Breast epithelium (tissue), 4 donors: Measurements from ENCODE around the gene CAMK2D. TPM values are rescaled to one million over a fixed set of nuclear protein-coding genes. Genes with fewer than 3 reads are reported as not detected.

Experiments used
- DNase-seq, 2 donors: peaks; one replicate each; pipeline ENCODE4 v3.0.0-alpha.2; 2019; ENCODE audit warnings: low spot score in 2 of 2
- H3K27ac ChIP-seq, 2 donors: fragments of 200-600 bp; sonication (generic) in 1 of 2; one replicate each; pipeline ENCODE4 v1.5.1; 2016 to 2019; ENCODE audit warnings: mild to moderate bottlenecking in 1 of 2
- H3K27me3 ChIP-seq, 2 donors: fragments of 200-600 bp; sonication (generic) in 1 of 2; one replicate each; pipeline versions ENCODE4 v1.5.1 to v1.6.0; 2017 to 2019; ENCODE audit warnings: control low read depth in 1 of 2, mild to moderate bottlenecking in 1 of 2
- H3K36me3 ChIP-seq: fragments of 200-600 bp; one replicate; pipeline ENCODE4 v1.5.1; 2019
- H3K4me1 ChIP-seq, 2 donors: fragments of 200-600 bp; sonication (generic); one replicate each; pipeline ENCODE4 v1.5.1; 2016 to 2019; ENCODE audit warnings: control low read depth in 1 of 2
- H3K4me3 ChIP-seq, 3 donors: fragments of 200-600 bp; sonication (generic); 1 replicate in 2 of 3; 2 replicates in 1 of 3; pipeline ENCODE4 v1.5.1; 2016 to 2019; ENCODE audit warnings: mild to moderate bottlenecking in 3 of 3, moderate library complexity in 2 of 3
- H3K9me3 ChIP-seq, 2 donors: fragments of 200-600 bp; sonication (generic) in 1 of 2; one replicate each; pipeline ENCODE4 v1.5.1; 2016 to 2019; ENCODE audit warnings: control low read depth in 1 of 2
- POLR2A ChIP-seq: fragments of 450-650 bp; IDR thresholded peaks from one replicate; pipeline ENCODE4 v1.6.1; 2016; ENCODE audit warnings: antibody characterized with exemption, mild to moderate bottlenecking, moderate library complexity
- POLR2AphosphoS5 ChIP-seq, 3 donors: sonication (generic); formaldehyde crosslinking; IDR thresholded peaks; one replicate each; pipeline ENCODE4 v1.6.1; 2017; ENCODE audit warnings: antibody characterized with exemption in 3 of 3
- intact Hi-C: fragments of 100-400 bp; cut with DNase I; formaldehyde crosslinking; loops from one replicate; pipeline ENCODE4 v1.15.1; 2023; ENCODE audit warnings: low total_unique reads
- total RNA-seq, 3 donors: library from RNA; depleted of rRNA; stranded (reverse); fragments of >200 nt; gene quantifications; one replicate each; pipeline ENCODE4 v1.1.0, GENCODE V29; 2016
- TF ChIP-seq, protein P1 (sequence below), 3 donors: fragments of 450-650 bp; IDR thresholded peaks; one replicate each; pipeline ENCODE4 v1.5.1; 2016 to 2017; ENCODE audit warnings: antibody characterized with exemption in 3 of 3, mild to moderate bottlenecking in 3 of 3, moderate library complexity in 3 of 3

Gene CAMK2D
- total RNA-seq, 3 donors from 2014 or later, result 47.7 to 62.1 (median 57.7) TPM

DNA sequence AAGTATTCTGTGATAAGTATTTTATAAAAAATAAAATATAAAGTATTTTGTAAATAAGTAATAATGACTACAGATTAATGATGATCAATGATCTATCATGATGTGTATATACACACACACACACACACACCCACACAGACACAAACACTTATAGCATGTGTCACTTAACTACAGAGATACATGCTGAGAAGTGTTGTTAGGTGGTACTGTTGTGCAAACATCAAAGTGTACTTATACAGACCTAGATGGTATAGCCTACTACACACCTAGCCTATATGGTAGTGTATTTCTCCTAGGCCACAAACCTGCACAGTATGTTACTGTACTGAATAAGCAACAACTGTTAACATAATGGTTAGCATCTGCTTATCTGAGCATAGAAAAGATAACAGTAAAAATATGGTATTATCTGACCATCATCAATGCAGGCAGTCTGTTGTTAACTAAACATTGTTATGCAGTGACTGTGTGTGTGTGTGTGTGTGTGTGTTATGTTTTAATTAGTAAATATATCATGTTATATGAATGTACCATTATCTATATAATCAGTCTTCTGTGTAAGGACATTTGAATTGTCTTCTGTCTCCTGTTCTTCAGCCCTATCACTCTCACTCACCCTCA is 138.2 kb downstream of the CAMK2D start:
- intact Hi-C loops, result no loop called here
- Histone ChIP-seq H3K27me3 (no peaks in the 10 kb centered on the region), H3K36me3 (no peaks in the 10 kb centered on the region), H3K4me3 (no peak overlapping the region), H3K27ac (no peak overlapping the region), H3K4me1 (no peaks in the 10 kb centered on the region), H3K9me3 (no peaks in the 10 kb centered on the region)
- TF ChIP-seq POLR2A, result no peak
- TF ChIP-seq POLR2AphosphoS5 (IDR thresholded peaks at IDR 0.05), result no peak
- TF ChIP-seq, protein P1, sequence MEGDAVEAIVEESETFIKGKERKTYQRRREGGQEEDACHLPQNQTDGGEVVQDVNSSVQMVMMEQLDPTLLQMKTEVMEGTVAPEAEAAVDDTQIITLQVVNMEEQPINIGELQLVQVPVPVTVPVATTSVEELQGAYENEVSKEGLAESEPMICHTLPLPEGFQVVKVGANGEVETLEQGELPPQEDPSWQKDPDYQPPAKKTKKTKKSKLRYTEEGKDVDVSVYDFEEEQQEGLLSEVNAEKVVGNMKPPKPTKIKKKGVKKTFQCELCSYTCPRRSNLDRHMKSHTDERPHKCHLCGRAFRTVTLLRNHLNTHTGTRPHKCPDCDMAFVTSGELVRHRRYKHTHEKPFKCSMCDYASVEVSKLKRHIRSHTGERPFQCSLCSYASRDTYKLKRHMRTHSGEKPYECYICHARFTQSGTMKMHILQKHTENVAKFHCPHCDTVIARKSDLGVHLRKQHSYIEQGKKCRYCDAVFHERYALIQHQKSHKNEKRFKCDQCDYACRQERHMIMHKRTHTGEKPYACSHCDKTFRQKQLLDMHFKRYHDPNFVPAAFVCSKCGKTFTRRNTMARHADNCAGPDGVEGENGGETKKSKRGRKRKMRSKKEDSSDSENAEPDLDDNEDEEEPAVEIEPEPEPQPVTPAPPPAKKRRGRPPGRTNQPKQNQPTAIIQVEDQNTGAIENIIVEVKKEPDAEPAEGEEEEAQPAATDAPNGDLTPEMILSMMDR (IDR thresholded peaks at IDR 0.05), result no peak
- no peak for DNase-seq

DNA sequence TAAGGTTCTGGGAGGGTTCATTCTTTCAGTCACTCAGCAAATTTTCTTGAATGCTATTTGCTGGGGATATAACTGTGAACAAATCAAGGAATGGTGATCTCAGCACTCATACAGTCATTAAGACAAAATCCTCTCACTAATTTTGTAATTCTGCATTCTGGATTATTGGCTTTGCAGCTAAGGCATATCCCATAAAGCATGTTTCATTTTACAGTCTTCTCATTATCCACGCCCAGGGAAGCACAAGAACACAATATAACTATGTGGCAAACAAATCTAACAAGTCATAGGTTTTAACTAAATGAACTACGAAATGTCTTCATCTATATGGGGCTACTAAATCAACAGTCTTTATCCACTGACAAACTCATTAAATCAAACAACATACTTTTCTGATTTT is 139.9 kb downstream of the CAMK2D start:
- H3K4me1 ChIP-seq, result peaks cover 0 to 2% of the 10 kb centered on the region in 2 donors
- DNase-seq, result no peak
- TF ChIP-seq, protein P1 (IDR thresholded peaks at IDR 0.05), result no peak
- TF ChIP-seq POLR2A (no peak), POLR2AphosphoS5 (IDR thresholded peaks at IDR 0.05) (no peak)

DNA sequence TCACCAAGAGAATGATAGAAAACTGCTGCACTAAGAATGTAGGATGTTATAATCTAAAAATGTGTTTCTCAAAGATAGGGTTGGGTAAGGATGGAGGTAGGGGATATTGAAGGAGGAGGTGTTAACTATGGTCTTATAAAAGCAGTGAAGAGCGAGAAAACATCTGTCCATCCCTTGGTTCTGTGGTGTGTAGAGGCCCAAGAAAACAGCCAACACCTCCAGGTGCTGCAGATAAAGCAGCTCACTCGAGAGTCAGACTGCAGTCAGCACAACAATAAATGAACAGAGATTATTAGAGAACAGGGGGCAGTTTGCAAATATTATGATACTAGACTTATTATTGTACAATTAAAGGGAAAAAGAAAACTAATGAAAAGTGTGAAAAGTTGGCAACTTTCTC is 141.5 kb downstream of the CAMK2D start:
- Histone ChIP-seq H3K36me3 (no peaks in the 10 kb centered on the region), H3K27me3 (no peaks in the 10 kb centered on the region), H3K9me3 (no peaks in the 10 kb centered on the region), H3K4me1 (peaks cover 0 to 8% of the 10 kb centered on the region in 2 donors), H3K4me3 (no peak overlapping the region), H3K27ac (no peak overlapping the region)
- DNase-seq, result no peak
- intact Hi-C loops, result no loop called here
- TF ChIP-seq, protein P1 (IDR thresholded peaks at IDR 0.05), result no peak
- no peak for TF ChIP-seq POLR2AphosphoS5 (IDR thresholded peaks at IDR 0.05)
- TF ChIP-seq POLR2A, result no peak

More for the DNA sequence above, 139.9 kb downstream of the CAMK2D start:
- Histone ChIP-seq H3K36me3 (no peaks in the 10 kb centered on the region), H3K9me3 (no peaks in the 10 kb centered on the region), H3K27ac (no peak overlapping the region), H3K27me3 (no peaks in the 10 kb centered on the region), H3K4me3 (no peak overlapping the region)
- intact Hi-C loops, result no loop called here

DNA sequence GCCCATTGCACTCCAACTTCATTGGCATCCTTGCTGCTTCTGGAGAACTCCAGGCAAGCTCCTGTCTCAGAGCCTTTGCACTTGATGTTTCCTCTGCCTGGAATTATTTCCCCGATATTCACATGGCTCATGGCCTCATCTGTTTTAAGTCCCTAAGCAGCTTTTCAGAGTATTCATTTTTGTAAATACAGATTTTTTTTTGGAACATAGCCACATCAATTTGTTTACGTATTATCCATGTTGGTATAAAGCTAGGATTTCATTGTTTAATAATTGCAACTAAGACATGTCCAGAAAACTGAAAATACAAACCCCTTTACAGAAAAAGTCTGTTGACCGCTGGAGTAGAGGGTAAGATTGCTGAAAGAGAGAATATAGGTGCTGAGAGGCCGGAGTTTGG is 142.0 kb downstream of the CAMK2D start:
- no peak for TF ChIP-seq POLR2A
- TF ChIP-seq, protein P1 (IDR thresholded peaks at IDR 0.05), result no peak
- no peak for TF ChIP-seq POLR2AphosphoS5 (IDR thresholded peaks at IDR 0.05)
- DNase-seq, result no peak
- no peak overlapping the region for H3K4me3 ChIP-seq
- intact Hi-C loops, result no loop called here
- H3K27ac ChIP-seq, result no peak overlapping the region
- H3K36me3 ChIP-seq, result no peaks in the 10 kb centered on the region
- no peaks in the 10 kb centered on the region for H3K27me3 ChIP-seq
- no peaks in the 10 kb centered on the region for H3K9me3 ChIP-seq
- peaks cover 0 to 8% of the 10 kb centered on the region in 2 donors for H3K4me1 ChIP-seq

DNA sequence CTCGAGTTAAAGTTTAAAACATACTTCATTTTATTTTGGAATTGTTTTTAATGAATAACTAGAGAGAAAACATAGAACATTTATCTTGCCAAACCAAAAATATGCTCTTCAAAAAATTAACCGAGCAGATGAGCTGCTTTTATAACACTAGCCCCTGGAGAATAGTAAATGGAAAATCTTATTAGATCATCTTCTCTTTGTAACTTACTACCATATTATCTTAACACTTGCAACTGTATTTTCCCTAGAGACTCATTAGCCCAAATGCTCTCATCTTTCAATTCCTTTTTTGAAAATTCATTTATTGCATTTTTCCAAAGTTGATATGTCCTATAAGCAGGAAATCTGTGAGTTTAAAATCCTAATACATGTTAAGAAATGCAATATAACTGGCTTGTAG is 143.3 kb downstream of the CAMK2D start:
- no peak for TF ChIP-seq POLR2AphosphoS5 (IDR thresholded peaks at IDR 0.05)
- no peak for TF ChIP-seq POLR2A
- TF ChIP-seq, protein P1 (IDR thresholded peaks at IDR 0.05), result no peak

More for the DNA sequence above, 143.3 kb downstream of the CAMK2D start:
- Histone ChIP-seq H3K27ac (no peak overlapping the region), H3K9me3 (no peaks in the 10 kb centered on the region), H3K4me3 (no peak overlapping the region), H3K36me3 (no peaks in the 10 kb centered on the region), H3K27me3 (no peaks in the 10 kb centered on the region), H3K4me1 (peaks cover 0 to 8% of the 10 kb centered on the region in 2 donors)
- intact Hi-C loops, result no loop called here
- no peak for DNase-seq
